ENCODE data around the gene MEGF6.

DNA sequence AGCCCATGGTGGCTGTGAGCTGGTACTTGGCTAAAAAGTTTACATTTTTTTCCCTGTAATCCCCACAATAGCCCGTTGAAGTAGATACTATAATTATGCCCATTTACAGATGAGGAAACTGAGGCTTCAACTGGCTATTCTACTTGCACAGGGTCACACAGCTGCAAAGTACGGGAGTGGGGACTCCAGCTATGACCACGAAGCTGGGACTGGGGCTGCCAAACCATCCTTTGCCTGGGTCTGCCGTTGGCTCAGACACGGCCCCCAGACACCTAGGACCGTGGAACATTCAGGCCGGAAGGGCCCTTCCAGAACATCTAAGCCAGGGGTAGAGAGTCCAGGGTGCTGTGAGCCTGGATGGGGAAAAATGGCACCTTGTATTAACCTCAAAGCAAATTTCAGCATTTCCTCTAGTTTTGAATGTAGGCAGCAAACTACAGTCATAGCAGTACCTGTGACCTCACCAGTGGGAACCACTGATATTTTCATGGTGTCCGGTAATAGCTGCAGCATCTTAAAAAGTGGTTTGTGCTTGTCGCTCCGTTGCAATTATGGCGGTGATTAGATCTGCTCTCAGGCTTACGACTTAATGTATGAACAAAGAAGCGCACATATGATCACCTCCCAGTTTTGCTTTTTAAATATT, 45.3 kb upstream of the MEGF6 start:
- TF ChIP-seq, protein P1, sequence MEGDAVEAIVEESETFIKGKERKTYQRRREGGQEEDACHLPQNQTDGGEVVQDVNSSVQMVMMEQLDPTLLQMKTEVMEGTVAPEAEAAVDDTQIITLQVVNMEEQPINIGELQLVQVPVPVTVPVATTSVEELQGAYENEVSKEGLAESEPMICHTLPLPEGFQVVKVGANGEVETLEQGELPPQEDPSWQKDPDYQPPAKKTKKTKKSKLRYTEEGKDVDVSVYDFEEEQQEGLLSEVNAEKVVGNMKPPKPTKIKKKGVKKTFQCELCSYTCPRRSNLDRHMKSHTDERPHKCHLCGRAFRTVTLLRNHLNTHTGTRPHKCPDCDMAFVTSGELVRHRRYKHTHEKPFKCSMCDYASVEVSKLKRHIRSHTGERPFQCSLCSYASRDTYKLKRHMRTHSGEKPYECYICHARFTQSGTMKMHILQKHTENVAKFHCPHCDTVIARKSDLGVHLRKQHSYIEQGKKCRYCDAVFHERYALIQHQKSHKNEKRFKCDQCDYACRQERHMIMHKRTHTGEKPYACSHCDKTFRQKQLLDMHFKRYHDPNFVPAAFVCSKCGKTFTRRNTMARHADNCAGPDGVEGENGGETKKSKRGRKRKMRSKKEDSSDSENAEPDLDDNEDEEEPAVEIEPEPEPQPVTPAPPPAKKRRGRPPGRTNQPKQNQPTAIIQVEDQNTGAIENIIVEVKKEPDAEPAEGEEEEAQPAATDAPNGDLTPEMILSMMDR (IDR thresholded peaks at IDR 0.05), result no peak
- no peak for TF ChIP-seq ZFX (IDR thresholded peaks at IDR 0.05; ENCODE audit: borderline replicate concordance)
